Natural killer cell treated with Interleukin-12 subunit alpha and Interleukin-12 subunit beta and Interleukin-15 and Interleukin-18, amount 100 ng/mL, for 72 hours (primary cell): Measurements from ENCODE around the gene GUCY2C. TPM values are rescaled to one million over a fixed set of nuclear protein-coding genes. Genes with fewer than 3 reads are reported as not detected.

Experiments used
- ATAC-seq, 2 donors: fragments of 150-1000 bp; cut with Tn5 transposase in 1 of 2; sonication (Bioruptor Pico), chemical (Tn5 transposase) in 1 of 2; 2 replicates each; pipeline ENCODE4 v1.10.0; 2021
- DNase-seq: peaks from one replicate; pipeline ENCODE4 v3.0.0; 2022; ENCODE audit warnings: low spot score
- H3K27ac Mint-ChIP-seq, 2 donors: 1 replicate in 1 of 2; 2 replicates in 1 of 2; pipeline ENCODE4 v1.8.0; 2022; ENCODE audit warnings: mixed read lengths in 2 of 2, mild to moderate bottlenecking in 1 of 2, moderate library complexity in 1 of 2
- H3K27me3 Mint-ChIP-seq, 2 donors: 1 replicate in 1 of 2; 2 replicates in 1 of 2; pipeline ENCODE4 v1.8.0; 2022; ENCODE audit warnings: mixed read lengths in 2 of 2
- H3K36me3 Mint-ChIP-seq: one replicate; pipeline ENCODE4 v1.8.0; 2022; ENCODE audit warnings: mixed read lengths
- H3K4me1 Mint-ChIP-seq, 2 donors: 1 replicate in 1 of 2; 2 replicates in 1 of 2; pipeline ENCODE4 v1.8.0; 2022; ENCODE audit warnings: low read depth in 2 of 2, mixed read lengths in 2 of 2, mild to moderate bottlenecking in 1 of 2
- H3K4me3 Mint-ChIP-seq: one replicate; pipeline ENCODE4 v1.8.0; 2022; ENCODE audit warnings: mixed read lengths
- H3K9me3 Mint-ChIP-seq: 2 replicates; pipeline ENCODE4 v1.8.0; 2022; ENCODE audit warnings: mixed read lengths
- total RNA-seq, 2 donors: library from RNA; stranded (reverse); gene quantifications; one replicate each; pipeline ENCODE4 v1.2.3, GENCODE V29; 2022

The GUCY2C gene
- total RNA-seq, 2 donors from 2014 or later: not detected

DNA sequence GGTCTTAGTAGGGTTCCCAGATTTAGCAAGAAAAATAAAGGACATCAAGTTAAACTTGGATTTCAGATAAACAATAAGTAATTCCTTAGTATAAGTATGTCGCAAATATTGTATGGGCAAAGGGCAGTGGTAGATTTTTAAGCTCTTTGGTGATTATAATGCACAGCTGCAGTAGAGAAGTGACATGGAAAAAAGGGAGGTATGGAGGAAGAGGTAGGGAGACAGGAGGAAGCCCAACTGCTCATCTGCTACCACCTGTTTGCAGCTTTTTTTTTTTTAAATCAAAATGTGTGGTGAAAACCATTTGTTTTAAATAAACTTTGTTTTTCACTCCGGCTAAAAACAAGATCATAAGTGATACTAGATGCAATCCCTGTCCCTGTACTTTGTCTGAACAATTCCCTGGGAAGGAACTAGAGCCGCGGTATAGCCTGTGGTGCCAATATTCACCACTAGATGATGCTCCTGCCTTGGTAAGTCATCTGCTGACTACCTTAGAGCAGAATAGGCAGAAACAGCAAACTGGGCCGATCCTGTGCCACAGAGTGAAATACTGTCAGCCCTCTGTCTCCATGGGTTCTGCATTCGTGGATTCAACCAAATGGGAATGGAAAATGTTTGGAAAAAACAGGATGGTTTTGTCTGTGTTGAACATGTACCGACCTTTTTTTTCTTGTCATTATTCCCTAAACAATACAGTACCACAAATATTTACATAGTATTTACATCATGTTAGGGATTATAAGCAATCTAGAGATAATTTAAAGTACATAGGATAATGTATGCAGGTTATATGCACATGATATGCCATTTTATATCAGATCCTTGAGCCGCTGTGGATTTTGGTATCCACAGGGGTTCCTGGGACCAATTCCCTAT lies 66.3 kb downstream of the GUCY2C start:
- no peak overlapping the region for H3K27ac Mint-ChIP-seq
- DNase-seq (peak; percentile 64), ATAC-seq (peak; percentile 79 to 82)
- H3K9me3 Mint-ChIP-seq: no peaks in the 10 kb centered on the region
- H3K4me3 Mint-ChIP-seq: no peak overlapping the region
- H3K4me1 Mint-ChIP-seq: no peaks in the 10 kb centered on the region
- H3K36me3 Mint-ChIP-seq: no peaks in the 10 kb centered on the region
- peaks cover 22 to 24% of the 10 kb centered on the region in 2 donors for H3K27me3 Mint-ChIP-seq

DNA sequence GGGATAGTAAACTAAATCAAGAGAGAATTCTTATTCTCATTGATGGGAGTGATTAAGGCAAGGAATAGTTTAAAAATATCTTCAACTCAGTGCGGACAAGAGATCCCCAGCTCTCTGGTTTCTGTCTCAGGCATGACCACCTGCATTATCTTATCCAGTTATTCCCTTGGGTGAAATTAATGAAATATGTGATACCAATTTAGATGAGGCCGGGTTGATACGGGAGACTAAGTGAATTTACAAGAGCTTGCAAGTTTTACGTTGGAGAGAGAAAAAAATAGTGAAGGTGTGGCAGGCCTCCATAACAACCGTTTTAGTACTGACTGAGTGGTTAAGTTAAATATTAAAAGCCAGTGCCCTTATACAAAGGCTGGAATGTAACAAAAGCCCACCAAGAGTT lies 67.6 kb downstream of the GUCY2C start:
- Mint-ChIP-seq H3K36me3 (no peaks in the 10 kb centered on the region), H3K9me3 (no peaks in the 10 kb centered on the region), H3K4me3 (no peak overlapping the region), H3K27ac (no peak overlapping the region), H3K4me1 (no peaks in the 10 kb centered on the region), H3K27me3 (peaks cover 11 to 17% of the 10 kb centered on the region in 2 donors)
- ATAC-seq (no peak), DNase-seq (no peak)

GRCh38 chr12:14621826-14622225 lies 74.6 kb downstream of the GUCY2C start:
- no peak for ATAC-seq
- no peaks in the 10 kb centered on the region for H3K9me3 Mint-ChIP-seq

DNA sequence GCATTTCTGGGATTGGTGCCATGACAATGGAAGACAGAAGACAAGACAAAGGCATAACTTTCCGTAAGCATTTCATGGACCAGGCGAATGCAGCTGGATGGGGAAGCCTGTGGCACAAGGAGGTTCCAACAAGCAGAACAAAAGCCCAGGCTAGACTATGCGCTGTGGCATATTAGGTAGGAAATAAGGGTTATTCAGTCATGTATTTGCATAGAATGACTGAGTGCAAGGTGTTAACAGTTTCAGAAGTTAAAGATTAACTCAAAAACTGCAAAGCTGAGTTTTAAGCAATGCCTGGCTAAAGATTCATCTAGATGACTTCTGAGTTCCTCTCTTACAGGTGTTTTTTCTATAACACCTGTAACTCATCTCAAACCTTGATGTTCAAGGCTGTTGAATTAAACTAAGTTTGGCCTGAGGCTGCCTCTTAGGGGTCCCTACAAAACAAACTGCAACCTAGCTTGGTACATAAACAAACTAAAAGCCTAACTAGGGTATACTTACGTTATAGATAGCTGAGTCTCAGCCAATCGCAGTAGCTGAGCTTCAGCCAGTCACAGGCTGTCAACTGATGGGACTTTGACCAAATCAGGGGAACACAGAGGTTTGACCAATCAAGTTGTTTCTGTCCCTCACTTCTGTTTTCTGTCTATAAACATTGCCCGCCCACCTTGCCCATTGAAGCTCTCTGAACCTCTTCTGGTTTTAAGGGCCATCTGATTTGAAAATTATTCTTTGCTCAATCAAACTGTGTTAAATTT lies 76.5 kb downstream of the GUCY2C start:
- H3K36me3 Mint-ChIP-seq: no peaks in the 10 kb centered on the region
- no peak overlapping the region for H3K27ac Mint-ChIP-seq
- no peaks in the 10 kb centered on the region for H3K4me1 Mint-ChIP-seq
- no peak overlapping the region for H3K4me3 Mint-ChIP-seq
- DNase-seq (no peak), ATAC-seq (no peak)
- H3K9me3 Mint-ChIP-seq: no peaks in the 10 kb centered on the region
- H3K27me3 Mint-ChIP-seq: peaks cover 14 to 42% of the 10 kb centered on the region in 2 donors

More at GRCh38 chr12:14621826-14622225, 74.6 kb downstream of the GUCY2C start:
- Mint-ChIP-seq H3K4me1 (no peaks in the 10 kb centered on the region), H3K36me3 (no peaks in the 10 kb centered on the region), H3K4me3 (no peak overlapping the region), H3K27ac (no peak overlapping the region), H3K27me3 (peaks cover 12 to 26% of the 10 kb centered on the region in 2 donors)
- DNase-seq: no peak

- H3K9me3 Mint-ChIP-seq: no peaks in the 10 kb centered on the region
- H3K4me3 Mint-ChIP-seq: no peak overlapping the region
- peaks cover 14 to 46% of the 10 kb centered on the region in 2 donors for H3K27me3 Mint-ChIP-seq
- H3K4me1 Mint-ChIP-seq: no peaks in the 10 kb centered on the region
- H3K27ac Mint-ChIP-seq: no peak overlapping the region
- no peaks in the 10 kb centered on the region for H3K36me3 Mint-ChIP-seq
- no peak for ATAC-seq
- no peak for DNase-seq
Observed at GRCh38 chr12:14618983-14619382, 77.4 kb downstream of the GUCY2C start.

DNA sequence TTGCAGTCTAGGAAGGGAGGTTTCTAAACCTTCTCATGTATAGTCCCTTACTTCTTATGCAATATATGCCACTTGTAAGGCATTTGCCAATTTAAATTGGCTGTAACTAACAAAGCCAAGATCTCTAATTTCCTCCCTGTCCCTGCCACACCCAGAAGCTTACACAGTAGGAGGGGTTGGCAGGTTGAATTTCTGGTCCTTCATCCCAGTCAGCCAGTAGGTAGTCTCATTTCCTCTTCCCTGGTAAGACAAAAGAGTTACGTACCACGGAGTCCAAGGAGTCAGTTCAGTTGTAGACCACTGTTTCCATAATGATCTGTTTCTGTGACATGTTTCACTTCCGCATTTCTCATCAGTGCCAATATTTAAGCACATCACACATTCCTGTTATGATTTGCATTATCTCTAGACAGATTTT lies 81.7 kb downstream of the GUCY2C start:
- no peak for ATAC-seq
- Mint-ChIP-seq H3K4me3 (no peak overlapping the region), H3K27ac (no peak overlapping the region), H3K9me3 (peaks cover 4% of the 10 kb centered on the region), H3K4me1 (no peaks in the 10 kb centered on the region), H3K36me3 (peaks cover 11% of the 10 kb centered on the region), H3K27me3 (peaks cover 7 to 50% of the 10 kb centered on the region in 2 donors)
- DNase-seq: no peak

- Mint-ChIP-seq H3K27me3 (peaks cover 8 to 40% of the 10 kb centered on the region in 2 donors), H3K4me3 (no peak overlapping the region), H3K36me3 (peaks cover 11% of the 10 kb centered on the region), H3K9me3 (peaks cover 4% of the 10 kb centered on the region), H3K27ac (no peak overlapping the region), H3K4me1 (no peaks in the 10 kb centered on the region)
- no peak for DNase-seq
- no peak for ATAC-seq
Observed at GRCh38 chr12:14613718-14614117, 82.7 kb downstream of the GUCY2C start.

DNA sequence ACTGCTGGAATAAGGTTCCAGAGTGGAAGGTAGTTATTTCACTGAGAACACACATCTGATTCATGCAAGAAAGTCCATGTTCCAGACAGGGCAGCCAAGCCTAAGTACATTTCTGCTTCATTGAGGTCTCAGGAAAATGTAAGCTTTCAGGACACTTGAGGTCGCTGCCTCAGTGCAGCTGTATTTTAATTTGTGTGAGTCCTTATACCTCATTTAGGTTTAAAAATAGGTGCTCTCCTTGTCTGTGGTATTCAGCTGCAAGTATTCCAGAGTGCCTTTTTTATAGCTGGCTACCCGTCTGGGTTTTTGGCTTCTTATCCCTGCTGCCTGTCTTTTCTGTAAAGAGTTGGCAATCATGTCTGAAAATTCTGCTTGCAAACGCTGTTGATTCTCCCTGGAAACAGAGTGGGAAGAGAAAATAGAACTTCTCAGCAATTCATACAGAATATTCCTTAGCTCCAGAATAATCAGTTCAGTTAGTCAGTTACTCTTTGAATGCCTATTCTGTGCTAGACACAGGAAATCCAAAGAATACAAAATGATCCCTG lies 83.4 kb downstream of the GUCY2C start:
- peaks cover 12 to 39% of the 10 kb centered on the region in 2 donors for H3K27me3 Mint-ChIP-seq
- H3K9me3 Mint-ChIP-seq: peaks cover 8% of the 10 kb centered on the region
- no peak overlapping the region for H3K4me3 Mint-ChIP-seq
- ATAC-seq: no peak
- H3K27ac Mint-ChIP-seq: no peak overlapping the region
- H3K4me1 Mint-ChIP-seq: no peaks in the 10 kb centered on the region
- DNase-seq: no peak
- peaks cover 15% of the 10 kb centered on the region for H3K36me3 Mint-ChIP-seq

GRCh38 chr12:14612250-14612649 lies 84.1 kb downstream of the GUCY2C start:
- Mint-ChIP-seq H3K4me1 (no peaks in the 10 kb centered on the region), H3K36me3 (peaks cover 16% of the 10 kb centered on the region), H3K27ac (no peak overlapping the region), H3K4me3 (no peak overlapping the region), H3K9me3 (peaks cover 8% of the 10 kb centered on the region), H3K27me3 (peaks cover 12 to 39% of the 10 kb centered on the region in 2 donors)
- ATAC-seq (no peak), DNase-seq (no peak)

GRCh38 chr12:14611640-14612203 lies 84.7 kb downstream of the GUCY2C start:
- peaks cover 19% of the 10 kb centered on the region for H3K36me3 Mint-ChIP-seq
- no peaks in the 10 kb centered on the region for H3K4me1 Mint-ChIP-seq
- peaks cover 8% of the 10 kb centered on the region for H3K9me3 Mint-ChIP-seq
- ATAC-seq: no peak
- no peak overlapping the region for H3K27ac Mint-ChIP-seq
- no peak overlapping the region for H3K4me3 Mint-ChIP-seq
- H3K27me3 Mint-ChIP-seq: peaks cover 12 to 39% of the 10 kb centered on the region in 2 donors
- DNase-seq: no peak

DNA sequence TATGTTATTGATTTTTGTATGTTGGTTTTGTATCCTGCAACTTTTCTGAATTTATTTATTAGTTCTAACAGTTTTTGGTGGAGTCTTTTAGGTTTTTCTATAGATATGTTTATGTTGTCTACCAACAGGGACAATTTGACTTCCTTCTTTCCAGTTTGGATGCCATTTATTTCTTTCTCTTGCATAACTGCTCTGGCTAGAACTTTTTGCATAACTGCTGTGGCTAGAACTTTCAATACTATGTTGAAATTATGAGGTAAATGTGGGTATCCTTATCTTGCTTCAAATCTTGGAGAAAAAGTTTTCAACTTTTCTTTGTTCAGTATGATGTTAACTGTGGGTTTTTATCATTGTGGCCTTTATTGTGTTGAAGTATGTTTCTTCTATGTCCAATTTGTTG lies 88.8 kb downstream of the GUCY2C start:
- ATAC-seq (no peak), DNase-seq (no peak)
- Mint-ChIP-seq H3K27ac (no peak overlapping the region), H3K27me3 (peaks cover 8 to 38% of the 10 kb centered on the region in 2 donors), H3K4me3 (no peak overlapping the region), H3K4me1 (no peaks in the 10 kb centered on the region), H3K36me3 (peaks cover 43% of the 10 kb centered on the region), H3K9me3 (peaks cover 22% of the 10 kb centered on the region)

- ATAC-seq (no peak), DNase-seq (no peak)
- peaks cover 32% of the 10 kb centered on the region for H3K36me3 Mint-ChIP-seq
- no peak overlapping the region for H3K4me3 Mint-ChIP-seq
- H3K9me3 Mint-ChIP-seq: peaks cover 19% of the 10 kb centered on the region
- H3K27me3 Mint-ChIP-seq: peaks cover 10 to 36% of the 10 kb centered on the region in 2 donors
- H3K4me1 Mint-ChIP-seq: no peaks in the 10 kb centered on the region
- H3K27ac Mint-ChIP-seq: no peak overlapping the region
Observed at GRCh38 chr12:14605401-14605989, 90.9 kb downstream of the GUCY2C start.

DNA sequence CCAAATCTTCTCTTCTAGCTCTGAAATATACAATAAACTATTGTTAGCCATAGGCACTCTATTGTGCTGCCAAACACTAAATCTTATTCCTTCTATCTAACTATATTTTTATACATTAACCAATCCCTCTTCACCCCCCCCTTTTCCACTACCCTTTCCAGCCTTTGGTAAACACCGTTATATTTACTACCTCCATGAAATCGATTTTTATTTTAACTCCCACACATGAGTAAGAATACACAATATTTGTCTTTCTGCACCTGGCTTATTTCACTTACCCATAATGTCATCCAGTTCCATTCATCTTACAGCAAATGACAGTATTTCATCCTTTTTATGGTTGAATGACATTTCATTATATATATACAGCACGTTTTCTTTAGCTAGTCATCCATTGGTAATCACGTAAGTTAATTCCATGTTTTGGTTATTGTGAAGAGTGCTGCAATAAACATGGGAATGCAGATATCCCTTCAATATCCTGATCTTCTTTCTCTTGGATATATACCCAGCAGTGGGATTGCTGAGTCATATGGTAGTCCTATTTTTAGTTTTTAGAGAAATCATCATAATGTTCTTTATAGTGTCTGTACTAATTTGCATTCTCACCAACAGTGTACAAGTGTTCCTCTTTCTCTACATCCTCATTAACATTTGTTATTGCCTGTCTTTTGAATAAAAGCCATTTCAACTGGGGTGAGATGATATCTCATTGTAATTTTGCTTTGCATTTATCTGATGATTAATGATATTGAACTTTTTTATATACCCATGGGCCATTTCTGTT lies 94.5 kb downstream of the GUCY2C start:
- Mint-ChIP-seq H3K9me3 (peaks cover 14% of the 10 kb centered on the region), H3K27me3 (peaks cover 8 to 43% of the 10 kb centered on the region in 2 donors), H3K36me3 (peaks cover 38% of the 10 kb centered on the region), H3K4me3 (no peak overlapping the region), H3K27ac (no peak overlapping the region), H3K4me1 (no peaks in the 10 kb centered on the region)
- ATAC-seq (no peak), DNase-seq (no peak)
